ENCODE data around the gene NBPF3. TPM values are rescaled to one million over a fixed set of nuclear protein-coding genes. Genes with fewer than 3 reads are reported as not detected.
"Not testable (repeated sequence)": the region's sequence is repeated elsewhere in the genome, so short reads cannot be mapped to it uniquely, and the experiment has no call there.

NBPF3 gene
- total and polyA plus RNA-seq, 8 donors, result 1.1 to 42.8 (median 10.1) TPM

- H3K4me3 ChIP-seq; H3K4me1 ChIP-seq; DNase-seq; H3K27ac ChIP-seq; intact Hi-C loops (cut with DNase I; ENCODE audit: low total_unique reads); H3K9me3 ChIP-seq; H3K36me3 ChIP-seq: not testable (repeated sequence)
- H3K27me3 ChIP-seq, result peaks cover 0 to 13% (median 0%) of the 10 kb centered on the region in 3 donors
- WGBS, 5 donors, result 52 to 72% (median 61%) methylated on average over 6 to 35 of the region's 66 CpGs; no CpG with 5 or more reads in 1 of the 5 donors
These were observed 11.4 kb upstream of the NBPF3 start for GRCh38 chr1:21428481-21429073.

- intact Hi-C loops (cut with DNase I; ENCODE audit: low total_unique reads); H3K9me3 ChIP-seq; H3K36me3 ChIP-seq: not testable (repeated sequence)
These were observed 10.7 kb upstream of the NBPF3 start for GRCh38 chr1:21429210-21429609.

GRCh38 chr1:21430875-21431274 lies 9.1 kb upstream of the NBPF3 start:
- H3K4me1 ChIP-seq; H3K9me3 ChIP-seq; H3K27ac ChIP-seq; intact Hi-C loops (cut with DNase I; ENCODE audit: low total_unique reads); H3K36me3 ChIP-seq; H3K4me3 ChIP-seq; DNase-seq: not testable (repeated sequence)
- WGBS, 5 donors, result 82 to 95% (median 94%) methylated on average over 4 to 6 of the region's 6 CpGs; no CpG with 5 or more reads in 1 of the 5 donors
- peaks cover 0 to 21% (median 0%) of the 10 kb centered on the region in 3 donors for H3K27me3 ChIP-seq

More at GRCh38 chr1:21429210-21429609, 10.7 kb upstream of the NBPF3 start:
- not testable (repeated sequence) for H3K4me3 ChIP-seq, DNase-seq, H3K27ac ChIP-seq, H3K4me1 ChIP-seq
- 88 to 94% (median 91%) methylated on average over 19 to 34 of the region's 34 CpGs for WGBS, 5 donors
- H3K27me3 ChIP-seq, result peaks cover 0 to 13% (median 0%) of the 10 kb centered on the region in 3 donors

DNA sequence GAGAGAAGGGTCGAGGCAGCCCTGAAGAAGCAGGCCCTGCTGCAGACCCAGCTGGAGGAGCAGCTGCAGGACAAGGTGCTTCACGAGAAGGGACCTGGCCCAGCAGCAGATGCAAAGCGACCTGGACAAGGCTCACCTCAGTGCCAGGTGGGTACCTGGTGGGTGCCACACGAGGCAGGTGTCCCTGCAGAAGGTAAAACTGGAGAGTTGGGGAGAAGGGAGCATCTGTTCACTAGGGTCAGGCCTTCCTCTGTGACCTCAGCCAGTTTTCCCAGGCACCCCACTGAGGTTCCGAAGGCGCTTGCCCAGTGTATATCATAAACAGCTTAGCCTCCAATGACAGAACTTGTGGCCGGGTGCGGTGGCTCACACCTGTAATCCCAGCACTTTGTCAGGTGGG lies 5.5 kb upstream of the NBPF3 start:
- no peak for DNase-seq
- TF ChIP-seq CTCF (IDR thresholded peaks at IDR 0.05) (no peak), EP300 (IDR thresholded peaks at IDR 0.05) (no peak), POLR2A (IDR thresholded peaks at IDR 0.05) (no peak), POLR2AphosphoS5 (IDR thresholded peaks at IDR 0.05) (no peak)
- peaks cover 4 to 20% (median 17%) of the 10 kb centered on the region in 4 donors for H3K4me1 ChIP-seq
- no peaks in the 10 kb centered on the region for H3K9me3 ChIP-seq
- WGBS, 5 donors, result 82 to 91% (median 90%) methylated on average over 5 to 8 of the region's 8 CpGs
- H3K27me3 ChIP-seq, result peaks cover 0 to 23% (median 0%) of the 10 kb centered on the region in 3 donors
- H3K27ac ChIP-seq, result no peak overlapping the region
- intact Hi-C loops (cut with DNase I; ENCODE audit: low total_unique reads), result no loop called here
- no peak overlapping the region for H3K4me3 ChIP-seq
- no peaks in the 10 kb centered on the region for H3K36me3 ChIP-seq

GRCh38 chr1:21435646-21436487 lies 4.1 kb upstream of the NBPF3 start:
- peaks cover 0 to 23% (median 0%) of the 10 kb centered on the region in 3 donors for H3K27me3 ChIP-seq
- intact Hi-C loops (cut with DNase I; ENCODE audit: low total_unique reads), result no loop called here
- no peak for DNase-seq
- no peaks in the 10 kb centered on the region for H3K36me3 ChIP-seq
- no peak overlapping the region for H3K27ac ChIP-seq
- no peaks in the 10 kb centered on the region for H3K9me3 ChIP-seq
- 82 to 88% (median 84%) methylated on average over 19 to 20 of the region's 20 CpGs for WGBS, 5 donors
- H3K4me3 ChIP-seq, result peak overlapping the region; percentile 40 to 56 (median 46)
- no peak for TF ChIP-seq CTCF (IDR thresholded peaks at IDR 0.05)
- H3K4me1 ChIP-seq, result peaks cover 8 to 29% (median 28%) of the 10 kb centered on the region in 4 donors
